Lower leg skin (tissue), 4 donors: ENCODE measurements around the gene KDM4B. TPM values are rescaled to one million over a fixed set of nuclear protein-coding genes. Genes with fewer than 3 reads are reported as not detected.

Experiments used
- DNase-seq, 2 donors: peaks; one replicate each; pipeline ENCODE4 v3.0.0-alpha.2; 2019; ENCODE audit warnings: low spot score in 2 of 2
- H3K4me3 ChIP-seq: fragments of 200-600 bp; sonication (generic); 2 replicates; pipeline ENCODE4 v1.5.1; 2017; ENCODE audit warnings: mild to moderate bottlenecking, low read depth; ENCODE audit not compliant: poor library complexity, severe bottlenecking
- POLR2A ChIP-seq, 2 donors: fragments of 450-650 bp; IDR thresholded peaks; one replicate each; pipeline ENCODE4 v1.6.1; 2016 to 2017; ENCODE audit warnings: antibody characterized with exemption in 2 of 2, mild to moderate bottlenecking in 1 of 2, moderate library complexity in 1 of 2
- WGBS, 2 donors: methylation state at CpG; one replicate each; pipeline ENCODE4 v1.1.5; 2018; 5-methylcytosine and 5-hydroxymethylcytosine counted together
- intact Hi-C: fragments of 100-400 bp; cut with DNase I; formaldehyde crosslinking; loops from one replicate; pipeline ENCODE4 v1.15.0; 2023; ENCODE audit warnings: low total_unique reads
- total RNA-seq, 4 donors: library from RNA; depleted of rRNA; stranded (reverse); fragments of >200 nt; gene quantifications; one replicate each; pipeline ENCODE4 v1.1.0, GENCODE V29; 2016
- TF ChIP-seq, protein P1 (sequence below), 3 donors: fragments of 450-650 bp; IDR thresholded peaks; one replicate each; pipeline ENCODE4 v1.5.1; 2016; ENCODE audit warnings: antibody characterized with exemption in 3 of 3, mild to moderate bottlenecking in 3 of 3, moderate library complexity in 2 of 3

Gene KDM4B
- total RNA-seq, 4 donors from 2014 or later = 40.1 to 71.4 (median 51.3) TPM

DNA sequence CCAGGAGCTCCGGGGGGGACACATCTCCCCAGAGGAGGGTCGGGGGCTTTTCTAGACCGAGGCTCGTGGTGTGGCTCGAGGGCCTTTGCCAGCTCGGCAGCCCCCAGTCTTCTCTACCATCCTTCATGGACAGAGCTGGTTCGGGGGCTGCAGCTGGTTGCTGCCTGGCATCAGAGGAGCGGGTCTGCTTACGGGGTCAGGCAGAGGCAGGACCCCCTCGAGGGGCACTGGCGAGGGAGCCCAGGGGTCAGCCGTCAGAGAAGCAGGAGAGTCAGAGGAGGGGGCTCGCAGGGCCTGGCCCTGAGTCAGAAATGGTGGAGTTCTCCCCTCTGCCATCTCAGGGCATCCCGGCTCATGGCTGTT lies 123.5 kb downstream of the KDM4B start:
- intact Hi-C loops = loop anchor here (1.0 kb wide), 1 partner anchor 40 kb away; no protein-coding TSS in a partner anchor
- TF ChIP-seq POLR2A (IDR thresholded peaks at IDR 0.05) = no peak
- TF ChIP-seq, protein P1, sequence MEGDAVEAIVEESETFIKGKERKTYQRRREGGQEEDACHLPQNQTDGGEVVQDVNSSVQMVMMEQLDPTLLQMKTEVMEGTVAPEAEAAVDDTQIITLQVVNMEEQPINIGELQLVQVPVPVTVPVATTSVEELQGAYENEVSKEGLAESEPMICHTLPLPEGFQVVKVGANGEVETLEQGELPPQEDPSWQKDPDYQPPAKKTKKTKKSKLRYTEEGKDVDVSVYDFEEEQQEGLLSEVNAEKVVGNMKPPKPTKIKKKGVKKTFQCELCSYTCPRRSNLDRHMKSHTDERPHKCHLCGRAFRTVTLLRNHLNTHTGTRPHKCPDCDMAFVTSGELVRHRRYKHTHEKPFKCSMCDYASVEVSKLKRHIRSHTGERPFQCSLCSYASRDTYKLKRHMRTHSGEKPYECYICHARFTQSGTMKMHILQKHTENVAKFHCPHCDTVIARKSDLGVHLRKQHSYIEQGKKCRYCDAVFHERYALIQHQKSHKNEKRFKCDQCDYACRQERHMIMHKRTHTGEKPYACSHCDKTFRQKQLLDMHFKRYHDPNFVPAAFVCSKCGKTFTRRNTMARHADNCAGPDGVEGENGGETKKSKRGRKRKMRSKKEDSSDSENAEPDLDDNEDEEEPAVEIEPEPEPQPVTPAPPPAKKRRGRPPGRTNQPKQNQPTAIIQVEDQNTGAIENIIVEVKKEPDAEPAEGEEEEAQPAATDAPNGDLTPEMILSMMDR (IDR thresholded peaks at IDR 0.05) = no peak
- no peak for DNase-seq
- 82 to 90% methylated on average over 9 to 14 of the region's 14 CpGs for WGBS, 2 donors
- H3K4me3 ChIP-seq = no peak overlapping the region

DNA sequence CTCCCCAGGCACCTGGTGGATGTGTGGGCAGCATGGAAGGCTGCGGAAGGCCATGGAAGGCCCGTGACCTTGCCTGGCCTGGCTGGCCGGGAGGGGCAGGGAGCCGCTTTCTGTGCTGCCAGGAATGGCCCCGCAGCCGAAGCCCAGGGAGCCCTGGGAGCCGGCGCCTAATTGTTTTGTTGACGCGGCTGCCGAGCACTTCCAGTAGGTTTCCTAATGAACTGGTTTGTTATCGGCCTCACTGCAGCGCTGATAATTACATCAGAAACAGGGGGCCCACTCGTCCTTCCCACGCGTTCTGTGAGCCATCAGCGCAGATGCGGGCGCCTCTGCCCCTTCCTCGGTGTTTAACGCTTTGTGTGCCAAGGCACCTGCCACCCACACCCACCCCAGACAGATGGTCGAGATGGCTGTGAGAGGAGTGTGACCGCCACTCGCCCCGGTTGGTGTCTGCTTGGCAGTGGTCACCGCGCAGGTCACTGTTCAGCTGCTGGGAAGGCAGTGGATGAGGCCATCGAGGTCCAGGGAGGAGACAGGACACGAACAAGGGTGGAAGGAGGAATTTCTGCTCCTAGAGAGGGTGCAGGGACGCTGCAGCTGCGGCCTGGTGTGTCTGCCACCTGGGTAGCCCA lies 124.5 kb downstream of the KDM4B start:
- no peak overlapping the region for H3K4me3 ChIP-seq
- 75 to 85% methylated on average over 27 to 31 of the region's 31 CpGs for WGBS, 2 donors
- TF ChIP-seq POLR2A (IDR thresholded peaks at IDR 0.05) = no peak
- intact Hi-C loops = no loop called here
- no peak for DNase-seq

DNA sequence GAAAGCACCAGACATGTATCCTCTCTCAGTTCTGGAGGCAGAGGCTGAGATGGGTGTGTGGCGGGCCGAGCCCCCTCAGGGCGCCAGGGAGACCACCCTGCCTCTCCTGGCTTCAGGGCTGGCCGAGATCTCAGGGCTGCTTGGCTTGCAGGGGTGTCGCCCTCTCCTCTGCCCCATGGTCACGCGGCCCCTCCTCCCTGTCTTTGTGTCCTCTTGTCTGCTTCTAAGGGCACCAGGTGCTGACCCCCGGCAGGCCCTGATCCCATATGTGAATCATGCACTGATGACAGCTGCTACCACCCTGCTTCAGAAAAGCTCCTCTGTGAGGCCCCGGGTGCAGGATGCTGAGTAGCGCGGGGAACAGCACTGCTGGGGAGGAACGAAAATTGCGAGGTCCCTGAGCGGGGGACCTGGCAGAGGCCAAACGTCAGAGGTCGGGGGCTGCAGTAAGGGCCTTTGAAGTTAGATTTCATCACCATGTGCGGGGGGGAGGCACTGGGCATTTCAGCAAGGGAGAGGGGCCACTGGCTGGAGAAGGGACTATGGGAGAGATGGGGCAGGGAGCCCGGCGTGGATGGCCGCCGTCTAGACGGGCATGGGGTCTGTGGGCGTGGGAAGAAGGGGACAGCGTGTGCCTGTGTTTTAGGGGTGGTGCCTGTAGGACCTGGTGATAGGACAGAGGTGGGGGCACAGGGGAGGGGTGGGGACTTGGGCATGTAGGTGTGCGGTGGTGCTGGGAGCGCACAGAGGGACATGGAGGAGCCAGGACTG lies 125.2 kb downstream of the KDM4B start:
- no peak overlapping the region for H3K4me3 ChIP-seq
- TF ChIP-seq POLR2A (IDR thresholded peaks at IDR 0.05) = no peak
- TF ChIP-seq, protein P1 (IDR thresholded peaks at IDR 0.05) = no peak
- no peak for DNase-seq
- intact Hi-C loops = no loop called here
- 92 to 93% methylated on average over 25 to 26 of the region's 26 CpGs for whole genome bisulfite sequencing, 2 donors

DNA sequence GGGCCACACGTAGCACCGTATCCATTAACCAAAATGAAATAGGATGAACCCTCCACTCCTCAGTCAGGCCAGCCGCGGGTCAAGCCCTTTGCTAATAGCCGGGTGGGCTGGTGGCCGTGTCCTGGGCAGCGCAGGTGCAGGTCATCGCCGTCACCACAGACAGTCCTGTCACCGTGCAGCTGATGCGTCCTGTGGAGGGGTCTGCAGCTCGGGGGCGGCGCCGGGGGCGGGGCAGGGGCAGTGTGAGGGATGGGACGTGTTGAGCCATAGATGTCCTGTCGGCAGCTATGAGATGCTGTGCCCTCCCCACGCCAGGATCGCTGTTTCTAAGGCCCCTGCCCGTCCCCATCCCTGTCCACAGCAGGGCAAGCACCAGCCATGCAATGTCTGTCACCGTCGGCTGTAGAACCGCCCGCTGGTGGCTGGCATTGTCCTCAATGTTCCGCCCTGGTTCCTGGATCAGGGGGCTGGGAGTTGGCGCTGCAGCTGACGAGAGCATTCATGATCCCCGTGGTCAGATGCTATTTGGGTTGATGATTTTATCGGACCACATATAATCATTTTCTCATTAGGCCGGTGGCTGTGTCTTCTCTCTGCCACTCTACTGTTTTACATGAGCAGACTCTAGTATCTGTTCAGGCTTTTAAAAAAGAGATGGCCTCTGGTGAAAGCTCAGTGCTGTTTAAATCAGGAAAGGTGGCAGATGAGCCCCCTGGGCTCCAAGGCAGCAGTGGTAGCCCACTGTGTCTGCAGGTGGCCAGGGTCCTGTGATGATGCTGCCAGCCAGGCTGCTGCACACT lies 126.1 kb downstream of the KDM4B start:
- TF ChIP-seq, protein P1 (IDR thresholded peaks at IDR 0.05) = no peak
- no peak for TF ChIP-seq POLR2A (IDR thresholded peaks at IDR 0.05)
- intact Hi-C loops = no loop called here
- 92% methylated on average over 31 of the region's 31 CpGs for WGBS, 2 donors
- no peak for DNase-seq
- H3K4me3 ChIP-seq = no peak overlapping the region

DNA sequence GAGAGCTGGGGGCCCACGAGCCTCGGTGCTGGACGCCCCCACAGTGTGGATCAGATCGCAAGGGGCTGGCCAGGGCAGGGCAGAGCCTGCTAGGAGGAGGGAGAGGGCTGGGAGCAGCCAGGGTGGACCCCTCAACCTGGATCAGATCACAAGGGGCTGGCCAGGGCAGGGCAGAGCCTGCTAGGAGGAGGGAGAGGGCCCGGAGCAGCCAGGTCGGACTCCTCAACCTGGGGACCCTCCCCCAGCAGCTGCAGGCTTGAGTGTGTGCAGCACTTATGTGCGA lies 126.6 kb downstream of the KDM4B start:
- 94 to 95% methylated on average over 7 of the region's 7 CpGs for WGBS, 2 donors

More for the DNA sequence above, 126.6 kb downstream of the KDM4B start:
- no peak overlapping the region for H3K4me3 ChIP-seq
- no peak for DNase-seq
- intact Hi-C loops = no loop called here
- TF ChIP-seq, protein P1 (IDR thresholded peaks at IDR 0.05) = no peak
- no peak for TF ChIP-seq POLR2A (IDR thresholded peaks at IDR 0.05)
